Measurements from ENCODE around the gene RBL2. TPM values are rescaled to one million over a fixed set of nuclear protein-coding genes. Genes with fewer than 3 reads are reported as not detected.

Gene RBL2
- total and polyA plus RNA-seq, 2 of the 8 experiments (the other 6 are each of a cell fraction or from before 2014, with no cell fraction given) = 13.9 to 22.1 TPM

- Histone ChIP-seq H3K36me3 (ENCODE audit: control insufficient read depth in 2 of 4, insufficient read depth in 4 of 4, low read length in 3 of 4) (no peaks in the 10 kb centered on the region), H2AK5ac (ENCODE audit: low read depth, low read length) (no peak overlapping the region), H3K23me2 (ENCODE audit: low read depth, low read length) (no peaks in the 10 kb centered on the region), H4K8ac (ENCODE audit: extremely low read depth, insufficient read depth, low read length) (no peak overlapping the region), H3K4me3 (ENCODE audit: extremely low read depth in 1 of 4, insufficient read depth in 2 of 4, low read depth in 3 of 4, low read length in 4 of 4) (no peak overlapping the region), H2BK20ac (ENCODE audit: low read length) (no peak overlapping the region), H3K27me3 (replicated peaks in 1 of 4; ENCODE audit: control insufficient read depth in 3 of 4, extremely low read depth in 1 of 4, insufficient read depth in 3 of 4, low read length in 3 of 4) (no peaks in the 10 kb centered on the region), H3K56ac (replicated peaks; ENCODE audit: insufficient read length, low read depth, low read length) (no peak overlapping the region), H3K23ac (ENCODE audit: insufficient read length) (no peak overlapping the region), H2BK12ac (ENCODE audit: low read depth, low read length) (no peak overlapping the region), H3K27ac (ENCODE audit: low read depth, low read length) (no peak overlapping the region), H3K14ac (ENCODE audit: insufficient read length) (no peak overlapping the region), H2AFZ (ENCODE audit: low read length) (no peak overlapping the region), H3K4me1 (replicated peaks in 1 of 4; ENCODE audit: control insufficient read depth in 3 of 4, insufficient read depth in 4 of 4, low read length in 3 of 4) (no peaks in the 10 kb centered on the region), H4K20me1 (replicated peaks in 1 of 2; ENCODE audit: control insufficient read depth in 1 of 2, insufficient read depth in 2 of 2, low read length in 2 of 2) (no peaks in the 10 kb centered on the region), H2BK5ac (ENCODE audit: low read depth, low read length) (no peak overlapping the region), H4K91ac (replicated peaks; ENCODE audit: insufficient read length, low read length) (no peak overlapping the region), H3K79me2 (ENCODE audit: control insufficient read depth in 1 of 2, insufficient read depth in 2 of 2, low read length in 2 of 2) (no peaks in the 10 kb centered on the region), H3K79me1 (ENCODE audit: low read depth, low read length) (no peaks in the 10 kb centered on the region), H2BK15ac (ENCODE audit: low read length) (no peak overlapping the region), H3K9me3 (ENCODE audit: insufficient read depth in 2 of 2, low read depth in 1 of 2, low read length in 1 of 2) (no peaks in the 10 kb centered on the region), H3K9ac (replicated peaks in 1 of 4; ENCODE audit: extremely low read depth in 1 of 4, low read depth in 3 of 4, low read length in 3 of 4) (no peak overlapping the region), H4K5ac (ENCODE audit: insufficient read length, low read depth, low read length) (no peak overlapping the region), H3K18ac (ENCODE audit: extremely low read depth, low read length) (no peak overlapping the region), H2BK120ac (replicated peaks; ENCODE audit: low read depth, low read length) (no peak overlapping the region), H3K4me2 (ENCODE audit: insufficient read depth in 1 of 2, low read depth in 2 of 2, low read length in 2 of 2) (no peak overlapping the region), H3K4ac (replicated peaks; ENCODE audit: insufficient read length, low read depth, low read length) (no peak overlapping the region)
- DNase-seq (ENCODE audit: low read depth in 1 of 2, low spot score in 2 of 2) (no peak), FAIRE-seq (no peak)
- ChIA-PET CTCF (ENCODE audit: partially characterized antibody) (interaction anchor here (1.0 to 1.8 kb wide), 3 partner anchors 15 to 634 kb away, joined by 3 to 5 read pairs (median 4); no protein-coding TSS in a partner anchor), POLR2A (ENCODE audit: partially characterized antibody) (no interaction called here)
- 80% methylated on average over 1 of the region's 1 CpG; no CpG with 5 or more reads in 1 of the 2 experiments for WGBS, 2 experiments (ENCODE audit: extremely low coverage in 1 of 2, insufficient coverage in 1 of 2, insufficient read length in 1 of 2, insufficient replicate concordance in 2 of 2, low coverage in 1 of 2, low lambda C conversion rate in 2 of 2, missing lambda C conversion rate in 1 of 2)
- no peak for TF ChIP-seq ATF3 (IDR thresholded peaks at IDR 0.05; ENCODE audit: insufficient read depth, low read depth, low read length)
- TF ChIP-seq RAD21 (IDR thresholded peaks at IDR 0.05 in 1 of 2, conservative IDR thresholded peaks at IDR 0.05 in 1 of 2; ENCODE audit: low read depth in 2 of 2, low read length in 2 of 2) = no peak
- TF ChIP-seq BCL11A (IDR thresholded peaks at IDR 0.05; ENCODE audit: low read depth in 2 of 2, low read length in 2 of 2) = no peak
- TF ChIP-seq EZH2 (IDR thresholded peaks at IDR 0.05; ENCODE audit: low read depth, low read length, severe bottlenecking) = no peak
- no peak for TF ChIP-seq EGR1 (IDR thresholded peaks at IDR 0.05; ENCODE audit: borderline replicate concordance, low read depth, low read length)
- TF ChIP-seq POLR2A (IDR thresholded peaks at IDR 0.05; ENCODE audit: control extremely low read depth in 1 of 2, low read depth in 2 of 2, low read length in 2 of 2) = no peak
- no peak for TF ChIP-seq CBX5 (IDR thresholded peaks at IDR 0.05; ENCODE audit: low read depth, low read length)
Measured at GRCh38 chr16:53530741-53531140, 96.5 kb downstream of the RBL2 start.
